GF-D8 (cell line): ENCODE results near the gene FOXD4.
"Not testable (repeated sequence)": the region's sequence is repeated elsewhere in the genome, so short reads cannot be mapped to it uniquely, and the experiment has no call there.

ENCODE experiments used
- DNase-seq: peaks from one replicate; lab custom pipeline; 2025; lab: John Stamatoyannopoulos, UW

Gene FOXD4

DNA sequence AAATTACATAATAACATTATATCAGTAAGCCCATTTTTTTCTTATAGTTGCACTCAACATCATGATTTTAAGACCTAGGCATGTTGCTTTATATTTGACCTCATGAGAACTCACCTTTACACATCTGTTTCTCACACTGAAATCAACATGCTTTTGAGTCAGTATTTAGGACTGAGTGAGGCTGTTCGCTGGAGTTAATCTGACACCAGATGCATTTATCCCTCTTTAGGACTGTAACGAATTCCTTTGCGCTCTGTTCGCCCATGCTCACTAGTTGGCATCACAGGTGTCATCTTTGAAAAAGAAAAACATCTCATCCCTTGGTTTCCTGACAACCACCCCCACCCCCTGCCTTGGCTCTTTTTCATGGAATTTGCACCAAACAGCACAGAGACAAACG, 24.3 kb downstream of the FOXD4 start:
- not testable (repeated sequence) for DNase-seq

- not testable (repeated sequence) for DNase-seq
Observed at GRCh38 chr9:90851-91250, 27.4 kb downstream of the FOXD4 start.

DNA sequence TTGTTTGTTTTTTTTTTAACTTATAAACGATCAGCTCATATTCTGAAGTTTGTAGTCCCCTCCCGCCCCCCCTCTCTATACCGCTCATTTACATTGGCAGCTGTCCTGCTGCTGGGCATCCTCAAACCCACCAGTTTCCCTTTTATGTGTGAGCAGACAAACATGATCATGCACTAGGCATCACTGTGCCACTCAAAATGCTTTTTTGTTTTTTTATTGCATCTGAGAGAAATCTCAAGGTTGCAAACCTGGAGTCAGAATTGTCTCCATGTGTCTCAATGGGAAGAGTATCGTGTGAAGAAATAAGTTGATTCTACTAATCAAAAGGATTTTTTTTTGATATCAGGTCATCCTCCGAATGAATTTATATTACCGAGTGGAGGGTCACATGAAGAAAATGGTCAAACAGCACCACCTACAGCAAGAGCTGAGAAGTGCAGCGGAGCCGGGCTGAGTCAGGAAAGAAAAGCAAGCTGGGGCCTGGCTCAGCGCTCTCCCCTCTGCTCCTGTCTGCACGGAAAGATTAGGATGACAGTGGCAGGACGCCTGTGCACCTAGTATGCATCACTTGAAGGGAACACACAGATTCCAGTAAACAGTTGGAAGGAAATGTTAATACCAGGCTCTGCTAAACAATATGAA, 29.7 kb downstream of the FOXD4 start:
- DNase-seq = not testable (repeated sequence)

- DNase-seq = not testable (repeated sequence)
Observed at GRCh38 chr9:87860-88259, 30.4 kb downstream of the FOXD4 start.

- DNase-seq = not testable (repeated sequence)
Observed at GRCh38 chr9:87105-87504, 31.1 kb downstream of the FOXD4 start.

- DNase-seq = not testable (repeated sequence)
Observed at GRCh38 chr9:86697-87096, 31.5 kb downstream of the FOXD4 start.

- not testable (repeated sequence) for DNase-seq
Observed at GRCh38 chr9:82932-83689, 35.1 kb downstream of the FOXD4 start.

DNA sequence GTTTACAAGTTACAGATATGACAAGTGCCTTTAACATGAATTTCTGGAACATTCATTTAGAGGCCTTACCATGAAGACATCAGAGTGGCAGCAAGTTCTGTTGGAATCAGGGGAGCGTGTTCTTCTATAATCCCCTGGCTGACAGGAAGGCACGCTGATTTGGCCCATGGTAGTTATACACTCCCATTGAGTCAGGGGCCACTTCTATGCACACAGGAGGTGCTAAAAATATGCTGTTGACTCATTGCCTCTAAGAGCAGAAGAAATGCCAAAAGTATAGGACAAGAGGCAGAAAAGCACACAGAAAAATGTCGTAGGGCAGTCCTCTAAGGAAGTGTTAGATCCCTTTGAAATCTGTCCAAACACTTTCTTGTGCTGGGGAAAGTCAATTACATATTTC, 39.9 kb downstream of the FOXD4 start:
- DNase-seq = not testable (repeated sequence)

- not testable (repeated sequence) for DNase-seq
Observed at GRCh38 chr9:76389-76788, 41.8 kb downstream of the FOXD4 start.

DNA sequence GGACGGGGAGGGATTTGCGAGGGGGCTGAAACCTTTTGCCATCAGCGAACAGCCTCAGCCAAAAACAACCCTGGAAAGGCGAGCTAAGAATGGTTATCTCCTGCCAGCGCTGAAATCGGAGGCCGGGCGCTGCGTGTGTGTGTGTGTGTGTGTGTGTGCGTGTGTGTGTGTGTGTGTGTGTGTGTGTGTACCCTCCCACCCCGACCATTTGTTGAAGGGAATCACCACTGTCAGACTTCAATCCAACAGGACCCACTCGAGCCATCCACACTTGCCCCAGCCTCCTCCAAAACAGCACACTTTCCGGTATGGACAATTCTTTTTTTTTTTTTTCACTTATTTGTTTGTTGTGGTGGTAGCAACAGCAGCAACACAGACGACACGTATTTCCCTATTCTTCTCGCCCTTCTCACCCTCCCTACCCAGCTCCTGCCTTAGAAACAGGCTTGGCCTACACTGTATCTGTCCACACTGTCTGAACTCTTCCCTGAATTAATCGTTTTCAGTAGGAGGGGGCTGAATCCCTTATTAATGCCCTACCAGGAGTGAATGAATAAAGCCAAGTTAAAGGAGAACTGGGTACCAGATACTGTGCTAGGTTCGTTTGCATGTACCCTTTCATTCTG, 44.2 kb downstream of the FOXD4 start:
- DNase-seq = not testable (repeated sequence)

DNA sequence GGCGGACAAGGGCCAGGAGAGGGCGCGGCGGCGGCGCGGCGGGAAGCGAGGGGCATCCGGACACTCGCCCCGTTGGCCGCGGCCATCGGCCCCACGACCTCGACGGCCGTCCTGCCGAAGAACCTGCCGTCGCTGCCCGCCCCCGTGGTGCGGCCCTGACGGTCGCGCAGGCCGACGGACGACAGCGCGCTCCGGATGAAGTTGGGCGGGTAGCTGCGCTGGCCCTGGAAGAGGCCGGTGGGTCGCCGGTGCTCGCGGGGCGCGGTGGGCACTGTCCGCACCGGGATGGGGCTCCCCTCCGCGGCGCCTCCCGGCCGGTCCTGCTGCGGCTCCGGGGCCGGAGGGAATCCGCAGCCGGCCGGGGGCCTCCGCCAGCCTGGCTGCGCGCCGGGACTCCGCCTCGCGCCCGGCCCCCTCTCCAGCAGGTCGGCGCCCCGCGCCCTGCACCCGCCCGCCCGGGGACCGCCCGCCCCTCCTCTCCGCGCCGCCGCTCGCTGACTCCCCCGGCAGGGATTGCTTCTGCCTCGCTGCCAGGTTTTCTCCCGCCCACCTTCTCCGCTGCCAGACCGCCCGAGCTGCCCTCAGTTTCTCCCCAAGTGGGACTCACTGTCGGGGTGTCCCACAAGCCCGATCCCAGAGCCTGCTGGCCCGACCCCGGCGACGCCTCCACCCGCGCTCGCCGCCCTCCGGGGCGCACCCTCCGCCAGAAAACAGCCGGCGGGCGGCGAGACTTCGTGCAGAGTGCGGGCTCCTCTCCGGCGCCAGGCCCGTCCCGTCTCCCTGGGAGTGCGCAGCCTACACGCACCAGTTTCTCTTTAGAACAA, 44.9 kb downstream of the FOXD4 start:
- not testable (repeated sequence) for DNase-seq
